Measurements from ENCODE around the gene ZNF407. TPM values are rescaled to one million over a fixed set of nuclear protein-coding genes. Genes with fewer than 3 reads are reported as not detected.

ZNF407 gene
- total and polyA plus RNA-seq, 2 of the 13 experiments (the other 11 are each of a cell fraction or from before 2014, with no cell fraction given) = 2.3 to 8.7 TPM

DNA sequence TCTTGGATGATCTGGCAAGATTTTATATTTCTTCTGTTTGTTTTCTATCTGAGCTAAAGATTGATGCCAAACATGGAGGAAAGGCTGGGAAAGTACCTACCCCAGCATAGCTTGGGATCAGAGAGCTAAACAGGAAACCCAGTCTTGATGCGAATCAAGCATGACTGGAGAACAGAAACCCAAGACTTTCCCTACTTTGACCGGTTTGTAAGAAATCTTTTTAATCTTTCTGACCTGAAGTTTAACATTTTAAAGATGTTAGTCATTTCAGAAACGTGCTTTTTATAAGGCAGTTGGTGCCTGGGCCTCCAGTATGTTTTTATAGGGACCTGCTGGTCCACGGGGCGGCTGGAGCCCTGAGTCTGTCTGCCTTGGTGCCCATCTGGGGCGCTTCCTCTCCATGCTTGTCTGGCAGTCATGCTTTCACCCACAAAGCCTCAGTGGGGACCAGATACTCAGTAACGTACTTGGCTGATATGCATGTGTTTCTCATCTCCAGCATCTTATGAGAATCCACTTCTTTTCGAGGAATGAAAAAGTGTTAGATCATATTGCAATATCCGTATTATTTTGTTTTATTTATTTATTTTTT is 344.7 kb downstream of the ZNF407 start:
- Histone ChIP-seq H2AFZ (ENCODE audit: low read length) (no peak overlapping the region), H3K9me3 (ENCODE audit: low read length) (no peaks in the 10 kb centered on the region), H3K27ac (ENCODE audit: extremely low read length, insufficient read depth, low read length) (no peak overlapping the region), H3K36me3 (replicated peaks in 1 of 2; ENCODE audit: control insufficient read depth in 1 of 2, insufficient read depth in 2 of 2, low read length in 2 of 2) (no peaks in the 10 kb centered on the region), H3K4me3 (replicated peaks in 1 of 3; ENCODE audit: insufficient read depth in 1 of 3, low read depth in 2 of 3, low read length in 3 of 3) (no peak overlapping the region), H4K20me1 (ENCODE audit: insufficient read depth, low read length) (no peaks in the 10 kb centered on the region), H3K9ac (ENCODE audit: insufficient read depth, low read depth, low read length) (no peak overlapping the region), H3K79me2 (ENCODE audit: insufficient read depth, low read length) (no peaks in the 10 kb centered on the region), H3K4me1 (ENCODE audit: insufficient read depth, low read length) (no peaks in the 10 kb centered on the region), H3K27me3 (ENCODE audit: control insufficient read depth in 1 of 2, insufficient read depth in 2 of 2, low read length in 2 of 2) (no peaks in the 10 kb centered on the region), H3K4me2 (ENCODE audit: low read depth, low read length) (no peak overlapping the region)
- in situ Hi-C loops (cut with HindIII; ENCODE audit: extremely low pct_ligation_motif_present, low pct_unique_long_range_greater_than_20kb) (no loop called here), intact Hi-C loops (cut with micrococcal nuclease; ENCODE audit: unreplicated experiment) (no loop called here)
- DNase-seq (ENCODE audit: low spot score) (no peak), ATAC-seq (no peak), FAIRE-seq (no peak)
- POLR2A ChIA-PET = no interaction called here
- TF ChIP-seq ZKSCAN8 (CRISPR knock-in tag; IDR thresholded peaks at IDR 0.05; ENCODE audit: borderline replicate concordance) (no peak), ZNF747 (CRISPR knock-in tag; IDR thresholded peaks at IDR 0.05; ENCODE audit: borderline replicate concordance) (no peak), ZNF720 (CRISPR knock-in tag; IDR thresholded peaks at IDR 0.05) (no peak), ZFP36 (IDR thresholded peaks at IDR 0.05; ENCODE audit: borderline replicate concordance, low read depth, low read length, partially characterized antibody) (no peak), ZBTB1 (CRISPR knock-in tag; IDR thresholded peaks at IDR 0.05; ENCODE audit: borderline replicate concordance) (no peak), ZNF841 (CRISPR knock-in tag; IDR thresholded peaks at IDR 0.05; ENCODE audit: borderline replicate concordance) (no peak), POLR2AphosphoS5 (IDR thresholded peaks at IDR 0.05; ENCODE audit: low read depth, low read length) (no peak), ZNF709 (CRISPR knock-in tag; IDR thresholded peaks at IDR 0.05) (no peak), RBAK (CRISPR knock-in tag; IDR thresholded peaks at IDR 0.05) (no peak)
- TF ChIP-seq, protein P1, sequence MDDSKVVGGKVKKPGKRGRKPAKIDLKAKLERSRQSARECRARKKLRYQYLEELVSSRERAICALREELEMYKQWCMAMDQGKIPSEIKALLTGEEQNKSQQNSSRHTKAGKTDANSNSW (CRISPR knock-in tag; IDR thresholded peaks at IDR 0.05; ENCODE audit: borderline replicate concordance) = no peak
- TF ChIP-seq, protein P2, sequence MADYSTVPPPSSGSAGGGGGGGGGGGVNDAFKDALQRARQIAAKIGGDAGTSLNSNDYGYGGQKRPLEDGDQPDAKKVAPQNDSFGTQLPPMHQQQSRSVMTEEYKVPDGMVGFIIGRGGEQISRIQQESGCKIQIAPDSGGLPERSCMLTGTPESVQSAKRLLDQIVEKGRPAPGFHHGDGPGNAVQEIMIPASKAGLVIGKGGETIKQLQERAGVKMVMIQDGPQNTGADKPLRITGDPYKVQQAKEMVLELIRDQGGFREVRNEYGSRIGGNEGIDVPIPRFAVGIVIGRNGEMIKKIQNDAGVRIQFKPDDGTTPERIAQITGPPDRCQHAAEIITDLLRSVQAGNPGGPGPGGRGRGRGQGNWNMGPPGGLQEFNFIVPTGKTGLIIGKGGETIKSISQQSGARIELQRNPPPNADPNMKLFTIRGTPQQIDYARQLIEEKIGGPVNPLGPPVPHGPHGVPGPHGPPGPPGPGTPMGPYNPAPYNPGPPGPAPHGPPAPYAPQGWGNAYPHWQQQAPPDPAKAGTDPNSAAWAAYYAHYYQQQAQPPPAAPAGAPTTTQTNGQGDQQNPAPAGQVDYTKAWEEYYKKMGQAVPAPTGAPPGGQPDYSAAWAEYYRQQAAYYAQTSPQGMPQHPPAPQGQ (CRISPR knock-in tag; IDR thresholded peaks at IDR 0.05; ENCODE audit: borderline replicate concordance) = no peak
- no TSS peak for BruUV-seq (replicated peaks)
- WGBS (ENCODE audit: low lambda C conversion rate) = 88% methylated on average over 7 of the region's 9 CpGs
- CTCF ChIA-PET (ENCODE audit: low intra/inter-chr PET ratio, low total read pairs) = no interaction called here
